ENCODE measurements around the gene KRT80.

- TF ChIP-seq POLR2A (IDR thresholded peaks at IDR 0.05; ENCODE audit: borderline replicate concordance, extremely low read depth, insufficient read depth, insufficient read length) (no peak), CTCF (IDR thresholded peaks at IDR 0.05 in 2 of 3, conservative IDR thresholded peaks at IDR 0.05 in 1 of 3; ENCODE audit: borderline replicate concordance in 1 of 3, insufficient read depth in 1 of 3, low read depth in 2 of 3, low read length in 2 of 3) (no peak), ATF3 (IDR thresholded peaks at IDR 0.05) (no peak)
Measured at GRCh38 chr12:52234223-52234810, 42.5 kb upstream of the KRT80 start.
